Progenitor cell of endocrine pancreas (in vitro differentiated cells): ENCODE data around the gene CUX1. TPM values are rescaled to one million over a fixed set of nuclear protein-coding genes. Genes with fewer than 3 reads are reported as not detected.
"Not testable (repeated sequence)": the region's sequence is repeated elsewhere in the genome, so short reads cannot be mapped to it uniquely, and the experiment has no call there.

Experiments used
- DNase-seq: peaks from one replicate; pipeline ENCODE4 v3.0.0; 2021; ENCODE audit warnings: low spot score; ENCODE audit not compliant: unreplicated experiment
- H3K27ac Mint-ChIP-seq: 2 replicates; pipeline ENCODE4 v1.8.0; 2021; ENCODE audit warnings: mild to moderate bottlenecking, moderate library complexity, mixed read lengths
- H3K27me3 Mint-ChIP-seq: 2 replicates; pipeline ENCODE4 v1.8.0; 2021; ENCODE audit warnings: mixed read lengths
- H3K36me3 Mint-ChIP-seq: 2 replicates; pipeline ENCODE4 v1.8.0; 2022; ENCODE audit warnings: mixed read lengths; ENCODE audit not compliant: insufficient read depth
- H3K4me1 Mint-ChIP-seq: 2 replicates; pipeline ENCODE4 v1.8.0; 2021; ENCODE audit warnings: low read depth, mixed read lengths
- H3K4me3 Mint-ChIP-seq: 2 replicates; pipeline ENCODE4 v1.8.0; 2021; ENCODE audit warnings: low read depth, mild to moderate bottlenecking, moderate library complexity, mixed read lengths
- H3K9me3 Mint-ChIP-seq: 2 replicates; pipeline ENCODE4 v1.8.0; 2021; ENCODE audit warnings: low read depth, mixed read lengths
- total RNA-seq: library from RNA; stranded (reverse); gene quantifications from 2 replicates; pipeline ENCODE4 v1.2.1, GENCODE V29; 2021
- TF ChIP-seq, protein P1 (sequence below): fragments of 200-600 bp; sonication (generic); IDR thresholded peaks from one replicate; pipeline ENCODE4 v1.5.0; 2021; ENCODE audit warnings: antibody characterized with exemption, mild to moderate bottlenecking; ENCODE audit not compliant: unreplicated experiment

The CUX1 gene
- total RNA-seq, 1 donor from 2014 or later = 103 TPM

DNA sequence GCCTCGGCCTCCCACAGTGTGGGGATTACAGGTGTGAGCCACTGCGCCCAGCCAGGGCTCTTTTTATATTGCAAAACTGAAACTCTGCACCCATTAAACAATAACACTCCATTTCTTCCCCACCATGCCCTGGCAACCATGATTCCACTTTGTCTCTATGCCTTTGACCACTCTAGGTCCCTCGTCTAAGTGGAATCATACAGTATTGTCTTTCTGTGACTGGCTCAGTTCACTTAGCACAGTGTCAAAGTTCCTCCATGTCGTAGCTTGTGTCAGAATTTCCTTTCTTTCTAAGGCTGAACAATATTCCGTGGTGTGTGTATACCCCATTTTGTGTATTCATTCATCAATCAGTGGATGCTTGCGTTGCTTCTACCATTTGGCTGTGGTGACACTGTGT is 46.2 kb downstream of the CUX1 start:
- Mint-ChIP-seq H3K27me3 (no peaks in the 10 kb centered on the region), H3K4me1 (peaks cover 38% of the 10 kb centered on the region), H3K27ac (peak overlapping the region; percentile 7), H3K9me3 (no peaks in the 10 kb centered on the region), H3K36me3 (peaks cover 3% of the 10 kb centered on the region), H3K4me3 (no peak overlapping the region)
- TF ChIP-seq, protein P1, sequence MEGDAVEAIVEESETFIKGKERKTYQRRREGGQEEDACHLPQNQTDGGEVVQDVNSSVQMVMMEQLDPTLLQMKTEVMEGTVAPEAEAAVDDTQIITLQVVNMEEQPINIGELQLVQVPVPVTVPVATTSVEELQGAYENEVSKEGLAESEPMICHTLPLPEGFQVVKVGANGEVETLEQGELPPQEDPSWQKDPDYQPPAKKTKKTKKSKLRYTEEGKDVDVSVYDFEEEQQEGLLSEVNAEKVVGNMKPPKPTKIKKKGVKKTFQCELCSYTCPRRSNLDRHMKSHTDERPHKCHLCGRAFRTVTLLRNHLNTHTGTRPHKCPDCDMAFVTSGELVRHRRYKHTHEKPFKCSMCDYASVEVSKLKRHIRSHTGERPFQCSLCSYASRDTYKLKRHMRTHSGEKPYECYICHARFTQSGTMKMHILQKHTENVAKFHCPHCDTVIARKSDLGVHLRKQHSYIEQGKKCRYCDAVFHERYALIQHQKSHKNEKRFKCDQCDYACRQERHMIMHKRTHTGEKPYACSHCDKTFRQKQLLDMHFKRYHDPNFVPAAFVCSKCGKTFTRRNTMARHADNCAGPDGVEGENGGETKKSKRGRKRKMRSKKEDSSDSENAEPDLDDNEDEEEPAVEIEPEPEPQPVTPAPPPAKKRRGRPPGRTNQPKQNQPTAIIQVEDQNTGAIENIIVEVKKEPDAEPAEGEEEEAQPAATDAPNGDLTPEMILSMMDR = no peak
- no peak for DNase-seq

- Mint-ChIP-seq H3K36me3 (peaks cover 3% of the 10 kb centered on the region), H3K4me1 (peaks cover 39% of the 10 kb centered on the region), H3K27ac (no peak overlapping the region), H3K4me3 (no peak overlapping the region), H3K9me3 (no peaks in the 10 kb centered on the region), H3K27me3 (no peaks in the 10 kb centered on the region)
- DNase-seq = no peak
- TF ChIP-seq, protein P1 = no peak
Observed at GRCh38 chr7:101864039-101864438, 46.6 kb downstream of the CUX1 start.

DNA sequence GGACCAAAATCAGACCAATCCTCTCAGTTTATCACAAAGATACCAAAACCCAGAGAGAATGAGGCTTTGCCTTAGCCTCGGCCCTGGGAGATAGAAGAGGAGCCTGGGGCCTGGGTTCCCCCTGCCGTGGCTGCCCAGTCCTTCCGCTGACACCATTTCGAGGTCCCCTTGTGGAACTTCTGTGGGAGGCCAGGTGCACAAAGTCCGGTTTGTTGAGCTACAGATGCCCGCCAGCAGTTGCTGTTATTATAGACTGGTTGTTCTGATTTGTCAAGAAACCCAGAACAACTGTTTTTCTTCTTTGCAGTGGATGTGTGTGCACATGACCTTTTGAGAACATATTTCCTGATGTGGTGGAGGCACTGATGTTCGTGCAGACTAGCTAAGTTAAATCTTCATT is 47.6 kb downstream of the CUX1 start:
- DNase-seq = no peak
- Mint-ChIP-seq H3K36me3 (peaks cover 3% of the 10 kb centered on the region), H3K9me3 (no peaks in the 10 kb centered on the region), H3K27me3 (no peaks in the 10 kb centered on the region), H3K27ac (no peak overlapping the region), H3K4me3 (no peak overlapping the region), H3K4me1 (peaks cover 40% of the 10 kb centered on the region)
- TF ChIP-seq, protein P1 = no peak

DNA sequence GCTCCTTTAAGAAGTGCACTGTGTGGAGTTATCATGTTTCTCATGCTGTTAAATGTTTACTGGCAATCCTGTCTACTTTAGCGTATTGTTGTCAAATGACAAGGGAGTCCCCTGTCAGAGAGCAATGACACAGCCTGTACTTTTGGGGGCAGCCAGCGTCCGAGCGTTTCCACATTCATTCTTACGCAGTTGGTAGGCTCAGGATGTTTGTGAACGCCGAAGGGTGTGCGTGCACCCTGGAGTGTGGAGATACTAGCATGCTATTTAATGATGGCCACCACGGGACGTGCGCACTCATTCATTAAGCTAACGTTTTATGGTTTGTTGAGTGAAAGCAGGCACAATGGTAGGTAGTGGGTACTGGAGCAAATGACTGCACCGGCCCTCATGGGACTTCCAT is 48.0 kb downstream of the CUX1 start:
- TF ChIP-seq, protein P1 = no peak
- Mint-ChIP-seq H3K4me3 (no peak overlapping the region), H3K36me3 (peaks cover 3% of the 10 kb centered on the region), H3K27me3 (no peaks in the 10 kb centered on the region), H3K4me1 (peaks cover 41% of the 10 kb centered on the region), H3K9me3 (no peaks in the 10 kb centered on the region), H3K27ac (no peak overlapping the region)
- no peak for DNase-seq

DNA sequence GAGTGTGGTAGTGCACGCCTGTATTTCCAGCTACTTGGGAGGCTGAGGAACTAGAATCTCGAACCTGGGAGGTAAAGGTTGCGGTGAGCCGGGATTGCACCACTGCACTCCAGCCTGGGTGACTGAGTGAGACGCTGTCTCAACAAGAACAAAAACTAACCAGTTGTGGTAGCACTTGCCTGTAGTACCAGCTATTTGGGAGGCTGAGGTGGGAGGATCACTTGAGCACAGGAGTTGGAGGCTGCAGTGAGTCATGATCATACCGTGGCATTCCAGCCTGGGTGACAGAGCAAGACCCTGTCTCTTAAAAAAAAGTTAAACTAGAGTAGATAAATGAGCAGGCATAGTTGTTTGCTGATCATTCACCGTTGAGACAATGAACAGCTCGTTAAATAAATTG is 48.9 kb downstream of the CUX1 start:
- Mint-ChIP-seq H3K4me3 (no peak overlapping the region), H3K9me3 (no peaks in the 10 kb centered on the region), H3K36me3 (peaks cover 3% of the 10 kb centered on the region), H3K27ac (no peak overlapping the region), H3K27me3 (no peaks in the 10 kb centered on the region), H3K4me1 (peaks cover 46% of the 10 kb centered on the region)
- TF ChIP-seq, protein P1 = no peak
- no peak for DNase-seq

- Mint-ChIP-seq H3K4me3 (no peak overlapping the region), H3K4me1 (peaks cover 45% of the 10 kb centered on the region), H3K27me3 (no peaks in the 10 kb centered on the region), H3K36me3 (peaks cover 3% of the 10 kb centered on the region), H3K9me3 (no peaks in the 10 kb centered on the region), H3K27ac (peak overlapping the region; percentile 41)
- DNase-seq = no peak
- TF ChIP-seq, protein P1 = no peak
Observed at GRCh38 chr7:101867265-101867664, 49.8 kb downstream of the CUX1 start.

DNA sequence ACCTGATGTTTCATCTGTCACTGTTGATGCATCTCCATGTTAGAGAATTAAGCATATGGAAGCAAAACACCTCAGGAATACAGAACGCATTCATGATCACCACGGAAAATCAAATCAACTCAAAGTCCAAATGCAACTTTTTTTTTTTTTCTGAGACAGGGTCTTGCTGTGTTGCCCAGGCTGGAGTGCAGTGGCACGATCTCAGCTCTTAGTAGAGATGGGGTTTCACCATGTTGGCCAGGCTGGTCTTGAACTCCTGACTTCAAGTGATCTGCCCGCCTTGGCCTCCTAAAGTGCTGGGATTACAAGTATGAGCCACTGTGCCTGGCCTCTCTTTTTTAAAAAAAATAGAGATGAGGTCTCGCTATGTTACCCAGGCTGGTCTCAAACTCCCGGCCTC is 50.3 kb downstream of the CUX1 start:
- Mint-ChIP-seq H3K4me1 (peaks cover 42% of the 10 kb centered on the region), H3K27ac (peak overlapping the region; percentile 41)
- H3K36me3 Mint-ChIP-seq, H3K4me3 Mint-ChIP-seq, DNase-seq, H3K9me3 Mint-ChIP-seq, H3K27me3 Mint-ChIP-seq: not testable (repeated sequence)
